ENCODE data around the gene ATP6AP1.

Gene ATP6AP1

DNA sequence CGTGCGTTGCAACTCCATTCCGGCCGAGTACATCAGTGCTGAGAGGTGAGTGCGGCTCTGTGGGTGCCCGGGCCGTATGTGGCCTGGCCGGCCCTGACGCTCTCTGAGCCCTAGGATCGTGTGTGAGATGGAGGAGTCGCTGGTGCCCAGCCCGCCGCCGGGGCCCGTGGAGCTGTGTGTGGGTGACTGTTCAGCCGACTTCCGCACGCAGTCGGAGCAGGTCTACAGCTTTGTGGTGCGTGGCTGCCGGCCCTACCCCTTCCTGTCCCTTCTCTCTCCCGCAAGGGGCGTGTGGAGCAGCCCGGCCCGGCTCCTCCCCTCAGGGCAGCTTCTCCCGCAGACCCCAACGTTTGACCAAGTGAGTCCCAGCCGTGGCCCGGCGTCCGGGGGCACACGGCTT is 37.6 kb downstream of the ATP6AP1 start:
- TF ChIP-seq, protein P1, sequence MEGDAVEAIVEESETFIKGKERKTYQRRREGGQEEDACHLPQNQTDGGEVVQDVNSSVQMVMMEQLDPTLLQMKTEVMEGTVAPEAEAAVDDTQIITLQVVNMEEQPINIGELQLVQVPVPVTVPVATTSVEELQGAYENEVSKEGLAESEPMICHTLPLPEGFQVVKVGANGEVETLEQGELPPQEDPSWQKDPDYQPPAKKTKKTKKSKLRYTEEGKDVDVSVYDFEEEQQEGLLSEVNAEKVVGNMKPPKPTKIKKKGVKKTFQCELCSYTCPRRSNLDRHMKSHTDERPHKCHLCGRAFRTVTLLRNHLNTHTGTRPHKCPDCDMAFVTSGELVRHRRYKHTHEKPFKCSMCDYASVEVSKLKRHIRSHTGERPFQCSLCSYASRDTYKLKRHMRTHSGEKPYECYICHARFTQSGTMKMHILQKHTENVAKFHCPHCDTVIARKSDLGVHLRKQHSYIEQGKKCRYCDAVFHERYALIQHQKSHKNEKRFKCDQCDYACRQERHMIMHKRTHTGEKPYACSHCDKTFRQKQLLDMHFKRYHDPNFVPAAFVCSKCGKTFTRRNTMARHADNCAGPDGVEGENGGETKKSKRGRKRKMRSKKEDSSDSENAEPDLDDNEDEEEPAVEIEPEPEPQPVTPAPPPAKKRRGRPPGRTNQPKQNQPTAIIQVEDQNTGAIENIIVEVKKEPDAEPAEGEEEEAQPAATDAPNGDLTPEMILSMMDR (IDR thresholded peaks at IDR 0.05) = no peak
- no peak for TF ChIP-seq ZFX (IDR thresholded peaks at IDR 0.05; ENCODE audit: borderline replicate concordance)
- no peak overlapping the region for H3K27ac ChIP-seq

- TF ChIP-seq ZFX (IDR thresholded peaks at IDR 0.05; ENCODE audit: borderline replicate concordance) = no peak
- TF ChIP-seq, protein P1 (IDR thresholded peaks at IDR 0.05) = no peak
- H3K27ac ChIP-seq = no peak overlapping the region
Observed at GRCh38 chrX:154466907-154467306, 38.4 kb downstream of the ATP6AP1 start.

- no peak overlapping the region for H3K27ac ChIP-seq
- TF ChIP-seq ZFX (IDR thresholded peaks at IDR 0.05; ENCODE audit: borderline replicate concordance) = no peak
- TF ChIP-seq, protein P1 (IDR thresholded peaks at IDR 0.05) = no peak
Observed at GRCh38 chrX:154467556-154467955, 39.1 kb downstream of the ATP6AP1 start.

DNA sequence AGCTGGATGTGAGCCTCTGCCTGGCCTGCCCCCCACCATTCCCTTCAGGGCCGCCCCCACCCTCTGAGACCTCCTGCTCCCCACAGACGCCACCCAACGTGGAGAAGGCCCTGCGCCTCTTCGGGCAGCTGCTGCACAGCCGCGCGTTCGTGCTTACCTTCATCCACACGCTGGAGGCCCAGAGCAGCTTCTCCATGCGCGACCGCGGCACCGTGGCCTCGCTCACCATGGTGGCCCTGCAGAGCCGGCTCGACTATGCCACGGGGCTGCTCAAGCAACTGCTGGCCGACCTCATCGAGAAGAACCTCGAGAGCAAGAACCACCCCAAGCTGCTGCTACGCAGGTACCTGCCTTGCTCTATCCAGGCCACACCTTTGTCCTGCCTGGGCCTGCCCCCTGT is 39.7 kb downstream of the ATP6AP1 start:
- no peak overlapping the region for H3K27ac ChIP-seq
- TF ChIP-seq, protein P1 (IDR thresholded peaks at IDR 0.05) = no peak
- no peak for TF ChIP-seq ZFX (IDR thresholded peaks at IDR 0.05; ENCODE audit: borderline replicate concordance)

DNA sequence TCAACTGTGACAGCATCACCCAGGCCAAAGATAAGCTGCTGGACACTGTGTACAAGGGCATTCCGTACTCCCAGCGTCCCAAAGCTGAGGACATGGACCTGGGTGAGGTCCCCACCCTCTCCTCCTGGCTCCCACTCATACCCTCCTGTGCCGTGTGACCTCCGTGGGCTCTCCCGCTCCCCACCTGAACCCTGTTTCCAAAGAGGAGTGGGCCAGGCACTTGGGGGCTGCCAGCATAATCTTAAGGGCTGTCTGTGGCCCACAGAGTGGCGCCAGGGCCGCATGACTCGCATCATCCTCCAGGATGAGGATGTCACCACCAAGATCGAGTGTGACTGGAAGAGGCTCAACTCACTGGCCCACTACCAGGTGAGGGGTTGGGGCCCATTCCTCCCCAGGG is 40.6 kb downstream of the ATP6AP1 start:
- TF ChIP-seq, protein P1 (IDR thresholded peaks at IDR 0.05) = no peak
- TF ChIP-seq ZFX (IDR thresholded peaks at IDR 0.05; ENCODE audit: borderline replicate concordance) = no peak
- H3K27ac ChIP-seq = no peak overlapping the region

- H3K27ac ChIP-seq = no peak overlapping the region
- TF ChIP-seq, protein P1 (IDR thresholded peaks at IDR 0.05) = no peak
- TF ChIP-seq ZFX (IDR thresholded peaks at IDR 0.05; ENCODE audit: borderline replicate concordance) = no peak
Observed at GRCh38 chrX:154469880-154470279, 41.4 kb downstream of the ATP6AP1 start.

GRCh38 chrX:154470434-154470833 is 42.0 kb downstream of the ATP6AP1 start:
- no peak overlapping the region for H3K27ac ChIP-seq
- no peak for TF ChIP-seq ZFX (IDR thresholded peaks at IDR 0.05; ENCODE audit: borderline replicate concordance)
- TF ChIP-seq, protein P1 (IDR thresholded peaks at IDR 0.05) = no peak
